ENCODE measurements around the gene FAM118A. TPM values are rescaled to one million over a fixed set of nuclear protein-coding genes. Genes with fewer than 3 reads are reported as not detected.

The FAM118A gene
- total RNA-seq, 4 donors from 2014 or later, result 17.3 to 60.1 (median 37.9) TPM

DNA sequence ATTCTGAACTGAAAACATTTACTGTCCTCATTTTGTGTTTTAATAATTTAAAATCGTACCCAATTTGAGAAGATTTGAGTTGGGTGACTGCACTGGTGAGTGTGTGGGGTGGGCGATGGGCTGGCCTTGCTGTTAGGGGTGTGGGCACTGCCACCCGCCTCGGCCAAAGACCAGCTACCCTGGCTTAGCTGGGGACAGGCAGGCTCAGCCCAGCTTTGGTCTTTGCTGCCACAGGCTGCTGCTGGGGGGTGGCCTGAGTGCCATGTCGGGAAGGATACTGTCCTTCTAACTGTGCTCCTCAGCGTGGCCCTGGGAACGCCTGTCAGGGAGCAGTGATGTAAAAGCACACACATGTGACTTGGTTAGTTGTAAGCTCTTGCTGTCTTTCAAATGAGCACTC lies 22.3 kb downstream of the FAM118A start:
- TF ChIP-seq, protein P1, sequence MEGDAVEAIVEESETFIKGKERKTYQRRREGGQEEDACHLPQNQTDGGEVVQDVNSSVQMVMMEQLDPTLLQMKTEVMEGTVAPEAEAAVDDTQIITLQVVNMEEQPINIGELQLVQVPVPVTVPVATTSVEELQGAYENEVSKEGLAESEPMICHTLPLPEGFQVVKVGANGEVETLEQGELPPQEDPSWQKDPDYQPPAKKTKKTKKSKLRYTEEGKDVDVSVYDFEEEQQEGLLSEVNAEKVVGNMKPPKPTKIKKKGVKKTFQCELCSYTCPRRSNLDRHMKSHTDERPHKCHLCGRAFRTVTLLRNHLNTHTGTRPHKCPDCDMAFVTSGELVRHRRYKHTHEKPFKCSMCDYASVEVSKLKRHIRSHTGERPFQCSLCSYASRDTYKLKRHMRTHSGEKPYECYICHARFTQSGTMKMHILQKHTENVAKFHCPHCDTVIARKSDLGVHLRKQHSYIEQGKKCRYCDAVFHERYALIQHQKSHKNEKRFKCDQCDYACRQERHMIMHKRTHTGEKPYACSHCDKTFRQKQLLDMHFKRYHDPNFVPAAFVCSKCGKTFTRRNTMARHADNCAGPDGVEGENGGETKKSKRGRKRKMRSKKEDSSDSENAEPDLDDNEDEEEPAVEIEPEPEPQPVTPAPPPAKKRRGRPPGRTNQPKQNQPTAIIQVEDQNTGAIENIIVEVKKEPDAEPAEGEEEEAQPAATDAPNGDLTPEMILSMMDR (IDR thresholded peaks at IDR 0.05; ENCODE audit: low read depth), result no peak

- TF ChIP-seq, protein P1 (IDR thresholded peaks at IDR 0.05; ENCODE audit: low read depth), result no peak
Observed at GRCh38 chr22:45334068-45334467, 24.3 kb downstream of the FAM118A start.

GRCh38 chr22:45334528-45334927 lies 24.8 kb downstream of the FAM118A start:
- TF ChIP-seq, protein P1 (IDR thresholded peaks at IDR 0.05; ENCODE audit: low read depth), result no peak

- TF ChIP-seq, protein P1 (IDR thresholded peaks at IDR 0.05; ENCODE audit: low read depth), result no peak
Observed at GRCh38 chr22:45335021-45335818, 25.5 kb downstream of the FAM118A start.

DNA sequence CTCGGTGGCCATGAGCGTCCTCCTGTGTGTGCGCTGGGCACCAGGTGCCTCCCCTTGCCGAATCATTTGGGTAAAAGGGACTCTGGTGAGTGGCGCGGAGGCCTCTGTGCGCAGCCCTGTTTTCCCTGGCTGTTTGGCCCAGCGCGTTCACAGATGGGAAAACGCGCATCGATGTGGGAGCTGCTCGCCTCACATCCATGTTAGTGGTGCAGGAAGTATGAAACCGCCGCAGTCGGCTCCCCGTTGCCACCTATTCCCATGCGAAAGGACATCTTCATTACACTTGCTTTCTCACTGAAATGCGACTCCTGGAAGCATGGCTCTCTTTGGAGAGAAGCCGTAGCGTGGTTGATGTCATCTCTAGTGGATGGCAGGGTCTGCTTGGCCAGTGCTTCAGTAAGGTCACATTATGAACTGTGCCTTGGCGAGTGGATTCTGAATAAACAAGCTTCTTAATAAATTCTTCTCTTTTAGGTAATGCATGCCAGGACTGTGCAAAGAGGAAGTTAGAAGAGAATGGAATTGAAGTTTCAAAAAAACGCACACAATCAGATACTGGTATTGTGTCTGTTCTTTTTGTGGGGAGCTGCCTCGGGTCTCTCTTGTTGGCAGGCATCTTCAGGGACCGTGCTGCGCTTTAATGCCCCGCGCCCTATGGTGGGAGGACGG lies 26.3 kb downstream of the FAM118A start:
- TF ChIP-seq, protein P1 (IDR thresholded peaks at IDR 0.05; ENCODE audit: low read depth), result no peak

GRCh38 chr22:45336971-45337431 lies 27.3 kb downstream of the FAM118A start:
- TF ChIP-seq, protein P1 (IDR thresholded peaks at IDR 0.05; ENCODE audit: low read depth), result no peak

DNA sequence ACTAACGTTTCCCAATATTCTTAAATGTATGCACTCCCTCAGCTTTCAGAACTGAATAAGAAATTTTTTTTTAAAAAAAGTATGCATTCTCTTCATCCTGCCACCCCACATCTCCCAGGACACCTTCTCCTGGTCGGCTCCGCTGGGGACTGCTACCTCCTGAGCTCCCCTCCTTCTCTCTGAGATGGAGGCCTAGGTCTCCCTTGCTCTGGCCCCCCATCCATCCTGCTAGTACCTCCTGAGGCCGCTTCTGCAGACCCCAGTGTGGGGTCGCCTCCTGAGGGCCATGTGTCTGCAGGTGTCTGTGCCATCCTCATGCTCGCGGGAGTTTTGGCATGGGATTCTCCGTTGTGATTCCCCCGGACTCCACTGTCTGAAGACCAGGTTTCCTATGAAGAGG lies 27.8 kb downstream of the FAM118A start:
- TF ChIP-seq, protein P1 (IDR thresholded peaks at IDR 0.05; ENCODE audit: low read depth), result no peak
